ENCODE data around the gene RASGEF1B.
A peak's percentile ranks its signal among the peaks of the same experiment; 100 is the strongest.

RASGEF1B gene

GRCh38 chr4:81508411-81509185, 36.9 kb upstream of the RASGEF1B start:
- TF ChIP-seq POLR2A (IDR thresholded peaks at IDR 0.05; ENCODE audit: low read depth, low read length) (no peak), TAF1 (IDR thresholded peaks at IDR 0.05; ENCODE audit: borderline replicate concordance, low read depth, low read length) (no peak), POLR2AphosphoS5 (IDR thresholded peaks at IDR 0.05; ENCODE audit: low read depth, low read length) (no peak)
- DNase-seq (ENCODE audit: insufficient read length) (no peak), FAIRE-seq (peak; percentile 78)

GRCh38 chr4:81507530-81507929, 35.8 kb upstream of the RASGEF1B start:
- no peak for TF ChIP-seq TAF1 (IDR thresholded peaks at IDR 0.05; ENCODE audit: borderline replicate concordance, low read depth, low read length)
- no peak for TF ChIP-seq POLR2A (IDR thresholded peaks at IDR 0.05; ENCODE audit: low read depth, low read length)
- no peak for TF ChIP-seq POLR2AphosphoS5 (IDR thresholded peaks at IDR 0.05; ENCODE audit: low read depth, low read length)
- no peak for FAIRE-seq
- no peak for DNase-seq (ENCODE audit: insufficient read length)

GRCh38 chr4:81506731-81507130, 35.0 kb upstream of the RASGEF1B start:
- DNase-seq (ENCODE audit: insufficient read length): peak; percentile 12
- TF ChIP-seq POLR2AphosphoS5 (IDR thresholded peaks at IDR 0.05; ENCODE audit: low read depth, low read length) (no peak), POLR2A (IDR thresholded peaks at IDR 0.05; ENCODE audit: low read depth, low read length) (no peak), TAF1 (IDR thresholded peaks at IDR 0.05; ENCODE audit: borderline replicate concordance, low read depth, low read length) (no peak)
- FAIRE-seq: peak; percentile 95

- DNase-seq (ENCODE audit: insufficient read length): no peak
- TF ChIP-seq TAF1 (IDR thresholded peaks at IDR 0.05; ENCODE audit: borderline replicate concordance, low read depth, low read length): no peak
- TF ChIP-seq POLR2AphosphoS5 (IDR thresholded peaks at IDR 0.05; ENCODE audit: low read depth, low read length): no peak
- no peak for TF ChIP-seq POLR2A (IDR thresholded peaks at IDR 0.05; ENCODE audit: low read depth, low read length)
- FAIRE-seq: no peak
Observed at GRCh38 chr4:81505726-81506125, 34.0 kb upstream of the RASGEF1B start.

GRCh38 chr4:81505004-81505598, 33.4 kb upstream of the RASGEF1B start:
- FAIRE-seq: peak; percentile 85
- TF ChIP-seq POLR2A (IDR thresholded peaks at IDR 0.05; ENCODE audit: low read depth, low read length) (no peak), POLR2AphosphoS5 (IDR thresholded peaks at IDR 0.05; ENCODE audit: low read depth, low read length) (no peak), TAF1 (IDR thresholded peaks at IDR 0.05; ENCODE audit: borderline replicate concordance, low read depth, low read length) (no peak)

GRCh38 chr4:81504112-81505003, 32.7 kb upstream of the RASGEF1B start:
- FAIRE-seq: peak; percentile 86
- DNase-seq (ENCODE audit: insufficient read length): no peak

More at GRCh38 chr4:81505004-81505598, 33.4 kb upstream of the RASGEF1B start:
- DNase-seq (ENCODE audit: insufficient read length): no peak

GRCh38 chr4:81503586-81503985, 31.9 kb upstream of the RASGEF1B start:
- FAIRE-seq: no peak
- no peak for DNase-seq (ENCODE audit: insufficient read length)
- TF ChIP-seq TAF1 (IDR thresholded peaks at IDR 0.05; ENCODE audit: borderline replicate concordance, low read depth, low read length) (no peak), POLR2A (IDR thresholded peaks at IDR 0.05; ENCODE audit: low read depth, low read length) (no peak), POLR2AphosphoS5 (IDR thresholded peaks at IDR 0.05; ENCODE audit: low read depth, low read length) (no peak)

More at GRCh38 chr4:81504112-81505003, 32.7 kb upstream of the RASGEF1B start:
- no peak for TF ChIP-seq TAF1 (IDR thresholded peaks at IDR 0.05; ENCODE audit: borderline replicate concordance, low read depth, low read length)
- no peak for TF ChIP-seq POLR2A (IDR thresholded peaks at IDR 0.05; ENCODE audit: low read depth, low read length)

- DNase-seq (ENCODE audit: insufficient read length) (no peak), FAIRE-seq (no peak)
- TF ChIP-seq TAF1 (IDR thresholded peaks at IDR 0.05; ENCODE audit: borderline replicate concordance, low read depth, low read length): no peak
- no peak for TF ChIP-seq POLR2AphosphoS5 (IDR thresholded peaks at IDR 0.05; ENCODE audit: low read depth, low read length)
- no peak for TF ChIP-seq POLR2A (IDR thresholded peaks at IDR 0.05; ENCODE audit: low read depth, low read length)
Observed at GRCh38 chr4:81502564-81502963, 30.9 kb upstream of the RASGEF1B start.

- no peak for TF ChIP-seq TAF1 (IDR thresholded peaks at IDR 0.05; ENCODE audit: borderline replicate concordance, low read depth, low read length)
- TF ChIP-seq POLR2A (IDR thresholded peaks at IDR 0.05; ENCODE audit: low read depth, low read length): no peak
- TF ChIP-seq POLR2AphosphoS5 (IDR thresholded peaks at IDR 0.05; ENCODE audit: low read depth, low read length): no peak
- FAIRE-seq (no peak), DNase-seq (ENCODE audit: insufficient read length) (no peak)
Observed at GRCh38 chr4:81499840-81500239, 28.1 kb upstream of the RASGEF1B start.

- DNase-seq (ENCODE audit: insufficient read length) (no peak), FAIRE-seq (no peak)
- TF ChIP-seq POLR2AphosphoS5 (IDR thresholded peaks at IDR 0.05; ENCODE audit: low read depth, low read length) (no peak), POLR2A (IDR thresholded peaks at IDR 0.05; ENCODE audit: low read depth, low read length) (no peak), TAF1 (IDR thresholded peaks at IDR 0.05; ENCODE audit: borderline replicate concordance, low read depth, low read length) (no peak)
Observed at GRCh38 chr4:81498551-81499099, 26.9 kb upstream of the RASGEF1B start.

- FAIRE-seq: no peak
- DNase-seq (ENCODE audit: insufficient read length): no peak
- TF ChIP-seq TAF1 (IDR thresholded peaks at IDR 0.05; ENCODE audit: borderline replicate concordance, low read depth, low read length): no peak
- no peak for TF ChIP-seq POLR2A (IDR thresholded peaks at IDR 0.05; ENCODE audit: low read depth, low read length)
- TF ChIP-seq POLR2AphosphoS5 (IDR thresholded peaks at IDR 0.05; ENCODE audit: low read depth, low read length): no peak
Observed at GRCh38 chr4:81498046-81498445, 26.3 kb upstream of the RASGEF1B start.
